Vein endothelial cell (primary cell): ENCODE data around the gene ABHD14A. TPM values are rescaled to one million over a fixed set of nuclear protein-coding genes. Genes with fewer than 3 reads are reported as not detected.

Experiments used
- small RNA-seq: library from RNA; depleted of rRNA; stranded (forward); fragments of <200 nt; gene quantifications from one replicate; pipeline ENCODE3, GENCODE V24; 2012
- total RNA-seq: library from RNA; depleted of rRNA; stranded (reverse); fragments of >200 nt; gene quantifications from 2 replicates; pipeline ENCODE4 v1.2.3, GENCODE V29; 2012

ABHD14A gene
- total RNA-seq, result 6.6 and 11.4 TPM in 2 replicates

DNA sequence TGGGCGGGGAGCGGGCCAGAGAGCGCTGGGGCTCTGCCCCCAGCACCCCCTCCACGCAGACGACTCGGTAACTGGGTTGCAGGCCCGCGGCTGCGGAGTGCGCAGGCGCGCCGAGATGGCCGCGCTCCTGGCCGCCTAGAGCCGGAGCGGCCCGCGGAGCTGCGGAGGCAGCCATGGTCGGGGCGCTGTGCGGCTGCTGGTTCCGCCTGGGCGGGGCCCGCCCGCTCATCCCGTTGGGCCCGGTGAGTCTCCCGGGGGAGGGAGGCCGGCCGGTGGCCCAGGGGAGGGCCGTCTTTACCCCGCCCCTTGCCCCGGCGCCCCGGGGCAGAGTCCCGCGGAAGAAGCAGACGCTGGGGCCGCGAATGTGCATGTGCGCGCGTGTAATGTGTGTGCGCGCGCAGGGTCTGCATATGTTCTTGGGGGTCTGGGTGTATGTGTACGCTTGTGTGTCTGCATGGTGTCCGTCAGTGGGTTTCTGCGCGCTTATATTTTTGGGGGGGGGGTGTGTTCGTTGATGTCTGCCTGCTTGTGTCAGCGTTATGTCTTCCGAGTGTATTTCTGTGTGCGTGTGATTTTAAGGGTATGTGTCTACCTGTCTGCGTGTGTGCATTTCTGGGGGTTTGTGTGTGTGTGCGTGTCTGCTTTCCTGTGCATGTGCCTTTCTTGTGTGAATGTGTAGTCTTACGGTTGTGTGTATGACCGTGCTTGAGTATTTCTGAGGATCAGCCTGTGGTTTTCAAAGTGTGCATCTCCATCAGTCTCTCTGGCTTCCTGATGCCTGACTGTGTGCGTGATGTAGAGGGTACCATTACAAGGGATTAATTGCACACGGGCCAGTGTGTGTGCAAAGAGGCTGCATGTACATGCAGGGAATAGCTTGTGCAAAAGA lies at the start of gene ABHD14A:
ABHD14A (plus strand) TSS at position 102 of the 889 bp plus-strand sequence; CDS start at position 174, 72 bp downstream.

DNA sequence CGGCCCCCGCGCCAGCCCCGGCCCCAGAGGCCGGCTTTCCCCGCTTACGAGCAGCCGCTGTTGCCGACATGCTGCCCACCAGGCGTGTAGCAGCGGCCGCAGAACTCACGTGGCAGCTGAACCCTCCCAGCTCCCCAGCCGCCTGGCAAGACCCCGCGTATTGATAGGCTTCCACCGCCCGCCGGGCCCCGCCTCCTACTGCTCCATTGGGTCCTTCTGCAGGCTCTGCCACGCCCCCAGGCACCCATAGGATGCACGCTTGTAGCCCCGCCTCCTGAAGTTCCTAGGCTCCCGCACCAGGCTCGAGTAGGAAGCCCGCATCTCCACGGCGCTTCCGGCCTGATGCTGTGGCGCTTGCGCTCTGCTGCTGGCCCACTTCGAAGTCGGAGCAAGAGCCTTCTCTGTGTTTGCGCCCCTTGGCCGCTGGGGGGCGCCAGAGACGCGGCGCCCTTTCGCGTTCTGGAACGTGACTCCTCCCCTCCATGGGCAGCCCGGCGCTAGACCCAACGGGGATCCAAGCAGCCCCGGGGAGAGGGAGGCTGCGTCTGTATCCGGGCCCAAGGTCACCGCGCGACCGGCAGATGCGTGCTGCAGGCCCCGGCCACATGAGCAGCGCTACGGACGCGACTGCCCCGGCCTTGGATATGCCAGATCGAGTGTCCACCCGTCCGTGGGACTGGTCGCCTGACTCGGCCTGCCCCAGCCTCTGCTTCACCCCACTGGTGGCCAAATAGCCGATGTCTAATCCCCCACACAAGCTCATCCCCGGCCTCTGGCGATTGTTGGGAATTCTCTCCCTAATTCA lies 32.9 kb upstream of the ABHD14A start, which contains the start of the genes PARP3 and RRP9:
PARP3 (plus strand) TSS at position 566 of the 805 bp plus-strand sequence. CDS start 993 bp downstream, outside the sequence.
RRP9 (minus strand) TSS at position 107 of the 805 bp plus-strand sequence; CDS start at position 70, 37 bp downstream.

DNA sequence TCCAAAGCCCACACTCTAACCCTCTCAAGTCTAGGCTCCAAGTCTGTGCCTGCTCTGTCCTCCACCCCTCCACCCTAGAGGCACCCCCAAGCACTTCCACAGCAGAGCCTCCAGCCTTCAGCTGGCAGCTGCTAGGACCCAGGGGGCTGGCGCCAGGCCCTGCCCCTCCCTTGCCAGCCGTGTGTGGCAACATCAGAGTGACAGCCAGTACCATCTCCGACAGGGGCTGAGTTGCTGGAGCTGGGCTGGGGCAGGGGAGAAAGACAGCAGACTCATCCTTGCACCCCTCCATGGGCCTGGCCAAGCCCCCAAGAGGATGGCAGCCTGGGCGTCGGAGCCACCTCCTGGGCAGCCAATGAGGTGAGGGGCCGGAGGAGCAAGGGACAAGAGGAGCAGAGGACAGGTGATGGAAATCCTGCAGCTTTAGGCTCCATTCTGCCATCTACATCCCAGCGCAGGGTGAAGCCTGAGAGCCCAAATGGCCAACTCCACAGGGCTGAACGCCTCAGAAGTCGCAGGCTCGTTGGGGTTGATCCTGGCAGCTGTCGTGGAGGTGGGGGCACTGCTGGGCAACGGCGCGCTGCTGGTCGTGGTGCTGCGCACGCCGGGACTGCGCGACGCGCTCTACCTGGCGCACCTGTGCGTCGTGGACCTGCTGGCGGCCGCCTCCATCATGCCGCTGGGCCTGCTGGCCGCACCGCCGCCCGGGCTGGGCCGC lies 19.5 kb upstream of the ABHD14A start, which contains the start of gene GPR62:
GPR62 (plus strand) TSS at position 207 of the 718 bp plus-strand sequence; CDS start at position 479, 272 bp downstream.

DNA sequence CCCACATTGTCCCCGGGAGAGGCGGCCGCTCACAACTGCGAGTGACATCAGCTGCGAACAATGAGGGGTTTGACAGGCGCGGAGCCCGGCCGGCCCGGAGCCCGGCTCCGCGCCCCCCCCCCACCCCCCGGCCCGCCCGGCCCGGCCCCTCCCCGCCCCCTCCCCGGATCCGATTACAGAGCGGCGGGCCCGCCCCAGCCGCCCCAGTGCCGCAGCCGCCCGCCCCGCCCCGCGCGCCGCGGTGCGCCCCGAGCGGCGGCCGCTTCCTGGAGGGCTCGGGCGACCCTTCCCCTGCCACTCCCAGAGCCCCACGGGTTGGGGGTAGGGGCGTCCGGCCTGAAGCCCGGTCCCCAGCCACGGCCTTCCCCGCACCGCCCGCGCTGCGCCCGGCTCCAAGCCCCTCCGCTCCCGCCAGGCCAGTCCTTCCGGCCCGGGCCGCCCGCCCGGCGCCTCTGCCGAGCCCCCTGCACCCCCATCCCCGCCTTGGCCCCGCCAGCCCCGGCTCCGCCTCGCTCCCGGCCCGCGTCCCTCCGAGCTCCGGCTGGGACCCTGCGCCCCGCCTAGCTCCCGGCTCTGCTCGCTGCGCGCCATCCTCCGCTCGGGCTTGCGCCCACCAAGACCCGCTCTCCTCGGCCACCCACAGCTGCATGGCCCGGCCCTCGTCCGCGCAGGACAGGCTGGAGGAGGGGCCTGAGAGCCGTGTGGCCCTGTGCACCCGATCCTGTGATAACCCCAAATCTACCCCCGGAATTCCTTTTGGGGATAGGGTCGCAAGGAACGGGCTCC lies 7.3 kb upstream of the ABHD14A start, which contains the start of gene PCBP4:
PCBP4 (minus strand) TSS at position 71 of the 786 bp plus-strand sequence. CDS start 6,214 bp downstream, outside the sequence.

DNA sequence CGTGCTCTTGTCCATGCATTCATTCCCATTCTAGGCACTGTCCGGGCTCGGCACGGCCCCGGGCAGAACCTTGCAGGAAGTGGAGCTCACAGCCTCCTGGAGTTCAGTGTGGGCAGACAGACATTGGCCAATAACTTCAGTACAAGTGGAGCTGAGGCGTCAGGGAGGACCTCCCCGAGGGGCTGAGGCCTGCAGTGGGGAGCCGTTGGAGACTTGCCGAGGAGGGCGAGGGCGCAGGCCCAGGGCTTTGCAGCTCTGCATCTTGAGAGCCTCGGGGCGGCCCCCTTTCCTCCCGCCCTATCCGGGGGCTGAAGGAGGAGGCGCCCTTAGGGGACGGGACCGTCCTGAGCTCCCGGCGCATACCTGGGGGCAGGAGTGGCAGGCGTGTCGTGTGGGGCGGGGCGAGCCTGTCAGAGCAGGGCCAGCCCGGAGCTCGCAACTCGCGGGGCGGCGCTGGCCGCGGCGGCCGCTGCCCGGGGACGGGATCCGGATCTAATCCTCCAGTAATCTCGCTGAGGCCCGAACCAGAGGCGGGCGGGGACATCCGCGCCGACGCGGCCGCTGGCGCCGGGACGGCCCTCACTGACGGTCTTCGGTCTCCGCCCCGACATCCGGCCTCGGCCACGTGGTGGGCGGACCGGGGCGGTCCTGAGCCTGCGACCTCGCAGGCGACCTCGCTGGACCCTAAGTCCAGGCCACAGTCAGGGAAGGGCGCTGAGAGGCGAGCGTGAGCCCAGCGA lies 8.1 kb downstream of the ABHD14A start, which contains the start of gene ACY1:
ACY1 (plus strand) TSS at position 698 of the 740 bp plus-strand sequence. CDS start 530 bp downstream, outside the sequence.

DNA sequence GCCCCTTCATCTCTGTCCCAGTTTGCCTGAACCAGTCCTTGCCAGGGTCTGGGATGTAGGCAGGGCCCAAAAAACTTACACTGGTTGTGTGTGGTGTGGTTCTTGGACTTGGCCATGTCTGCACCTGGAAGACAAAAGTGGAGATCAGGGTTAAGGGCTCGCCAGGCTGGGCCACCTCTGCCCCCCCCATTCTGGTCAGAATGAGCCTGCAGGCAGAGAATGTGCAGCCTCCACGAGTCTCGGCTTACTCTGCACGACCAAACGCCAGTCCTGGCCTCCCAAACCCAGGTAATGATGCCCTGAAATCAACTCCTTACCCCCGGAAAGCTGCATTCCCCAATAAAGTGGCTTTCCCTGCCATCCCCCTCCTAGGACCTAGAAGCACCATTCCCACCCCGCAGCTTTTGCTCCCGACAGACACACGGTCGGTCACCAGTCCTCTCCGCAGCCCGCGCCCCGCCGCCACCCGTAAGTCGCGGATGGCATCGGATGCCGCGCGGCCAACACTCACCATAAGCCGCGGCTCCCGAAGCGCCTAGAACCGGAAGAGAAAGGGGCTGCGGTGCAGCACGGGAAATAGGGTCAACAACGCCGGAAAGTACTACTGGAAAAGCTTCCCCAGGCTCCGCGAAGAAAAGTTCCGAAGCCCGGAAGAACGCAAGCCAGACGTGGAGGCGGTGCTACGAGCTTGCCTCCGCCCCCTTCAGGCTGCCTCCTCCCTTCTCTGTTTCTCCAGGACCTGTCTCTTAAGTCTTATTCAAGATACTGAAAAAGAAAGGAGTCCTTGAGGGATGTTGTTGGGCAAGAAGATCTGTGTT lies 20.7 kb downstream of the ABHD14A start, which contains the start of gene RPL29:
RPL29 (minus strand) TSS at position 550 of the 818 bp plus-strand sequence; CDS start at position 116, 434 bp downstream.

Small RNA genes lying within 50 kb of the gene (small RNA-seq; reads per million reads assigned to genes)
- not detected for gene AC115284.1

Other genes starting within 250 kb of the ABHD14A start
- gene IQCF6, start 195.8 kb upstream of the ABHD14A start, total RNA-seq, result not detected in 2 replicates
- gene IQCF2, start 113.4 kb upstream of the ABHD14A start, total RNA-seq, result not detected in 2 replicates
- not detected in 2 replicates for gene IQCF5, start 99.5 kb upstream of the ABHD14A start, total RNA-seq
- gene IQCF1, start 71.7 kb upstream of the ABHD14A start, total RNA-seq, result not detected in 2 replicates
- gene RRP9, start 33.2 kb upstream of the ABHD14A start, total RNA-seq, result 18.0 and 21.4 TPM in 2 replicates
- gene PARP3, start 32.7 kb upstream of the ABHD14A start, total RNA-seq, result 12.4 and 13.6 TPM in 2 replicates
- under 0.01 and 0.10 TPM in 2 replicates for gene GPR62, start 19.7 kb upstream of the ABHD14A start, total RNA-seq
- 30.8 and 39.2 TPM in 2 replicates for gene PCBP4, start 7.6 kb upstream of the ABHD14A start, total RNA-seq
- 17.0 and 27.1 TPM in 2 replicates for gene ABHD14B, start 1.0 kb upstream of the ABHD14A start, total RNA-seq
- gene ACY1, start 8.5 kb downstream of the ABHD14A start, total RNA-seq, result 14.5 and 20.9 TPM in 2 replicates
- 1,244 and 1,265 TPM in 2 replicates for gene RPL29, start 20.8 kb downstream of the ABHD14A start, total RNA-seq
- 17.1 and 21.2 TPM in 2 replicates for gene DUSP7, start 81.5 kb downstream of the ABHD14A start, total RNA-seq
- gene POC1A, start 179.4 kb downstream of the ABHD14A start, total RNA-seq, result 3.9 and 6.4 TPM in 2 replicates
- 78.1 and 82.8 TPM in 2 replicates for gene ALAS1, start 223.1 kb downstream of the ABHD14A start, total RNA-seq